ENCODE results near the gene CHD3. TPM values are rescaled to one million over a fixed set of nuclear protein-coding genes. Genes with fewer than 3 reads are reported as not detected.

Gene CHD3
- total and polyA plus RNA-seq, 2 donors (not counting 3 experiments of a cell fraction or from before 2014, with no cell fraction given), result 102 to 185 TPM

DNA sequence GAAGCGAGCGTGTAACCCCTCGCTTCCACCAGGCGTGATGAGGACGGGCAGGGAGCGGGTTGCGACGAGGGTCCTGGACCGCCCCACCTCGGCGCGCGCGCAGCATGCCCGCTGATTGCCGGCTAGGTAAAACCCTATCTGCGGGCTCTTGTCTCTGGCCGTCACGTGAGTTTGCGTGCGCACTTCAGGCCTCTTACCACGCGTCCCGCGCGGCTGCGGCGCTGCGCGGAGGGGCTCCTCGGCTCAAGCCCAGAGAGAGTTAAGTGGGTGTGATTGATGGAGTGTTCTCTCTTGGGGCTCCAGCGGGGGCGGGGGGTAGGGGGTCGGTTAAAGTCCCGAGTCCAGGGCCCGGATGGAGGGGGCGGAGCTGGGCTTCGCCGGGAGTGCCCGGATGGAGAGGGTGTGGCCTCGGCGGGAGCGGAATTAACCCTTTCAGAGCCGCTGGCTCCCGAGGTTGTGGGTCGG, 46.6 kb upstream of the CHD3 start:
- ChIA-PET CTCF (interaction anchor here (0.6 to 1.8 kb wide), 3 partner anchors 9 to 15 kb away, joined by 3 to 7 read pairs (median 3); partner anchors contain the start of gene NAA38), POLR2A (interaction anchor here (1.1 to 2.0 kb wide), 2 partner anchors 14 to 15 kb away, joined by 4 to 12 read pairs; partner anchors contain the start of genes CYB5D1 and NAA38)
- Histone ChIP-seq H3K4me1 (ENCODE audit: control insufficient read depth, extremely low read depth, insufficient read depth, low read length) (peaks cover 28% of the 10 kb centered on the region), H3K9me1 (replicated peaks; ENCODE audit: control insufficient read depth, extremely low read depth, insufficient read depth, low read length) (no peaks in the 10 kb centered on the region), H3K4me2 (ENCODE audit: insufficient read depth, low read length) (peak overlapping the region; percentile 62), H3K36me3 (ENCODE audit: control insufficient read depth in 2 of 2, extremely low read depth in 1 of 2, insufficient read depth in 2 of 2, low read length in 2 of 2) (peaks cover 0 to 12% of the 10 kb centered on the region in 2 experiments), H3K27me3 (ENCODE audit: control insufficient read depth in 2 of 2, insufficient read depth in 2 of 2, low read length in 2 of 2) (no peaks in the 10 kb centered on the region), H3K9me3 (replicated peaks; ENCODE audit: control insufficient read depth, insufficient read depth, low read length) (no peaks in the 10 kb centered on the region), H3K27ac (ENCODE audit: insufficient read depth, low read depth, low read length) (peak overlapping the region; percentile 99), H4K20me1 (replicated peaks; ENCODE audit: control insufficient read depth, extremely low read depth, insufficient read depth, low read length) (no peaks in the 10 kb centered on the region), H3K9ac (replicated peaks; ENCODE audit: extremely low read depth, insufficient read depth, low read length) (peak overlapping the region; percentile 99), H3K4me3 (replicated peaks in 1 of 3; ENCODE audit: insufficient read depth in 1 of 3, low read depth in 1 of 3, low read length in 3 of 3) (peak overlapping the region; percentile 39 to 71 (median 58)), H3K79me2 (ENCODE audit: control insufficient read depth, insufficient read depth, low read length) (peaks cover 10% of the 10 kb centered on the region), H2AFZ (ENCODE audit: low read depth, low read length) (peak overlapping the region; percentile 23)
- intact Hi-C loops (cut with micrococcal nuclease), result loop anchor here (1.0 to 10.0 kb wide), 4 partner anchors 45 to 280 kb away; partner anchors contain the start of genes FXR2, HES7, TP53 and WRAP53
- DNase-seq (ENCODE audit: low read depth, low spot score) (no peak), FAIRE-seq (no peak)
- BruUV-seq (replicated peaks), result no TSS peak
- dilution Hi-C loops (cut with MboI; ENCODE audit: extremely low pct_ligation_motif_present, low sequenced_read_pairs), result no loop called here
- TF ChIP-seq EZH2 (IDR thresholded peaks at IDR 0.05; ENCODE audit: borderline replicate concordance, low read depth, low read length, severe bottlenecking), result no peak
- no peak for TF ChIP-seq POLR2AphosphoS5 (IDR thresholded peaks at IDR 0.05; ENCODE audit: insufficient read depth, low read depth, low read length)
- peak; percentile 2 for TF ChIP-seq FOS (IDR thresholded peaks at IDR 0.05; ENCODE audit: borderline replicate concordance, insufficient read depth, low read length)
- TF ChIP-seq POLR2A (IDR thresholded peaks at IDR 0.05; ENCODE audit: low read depth, low read length), result peak; percentile 44

DNA sequence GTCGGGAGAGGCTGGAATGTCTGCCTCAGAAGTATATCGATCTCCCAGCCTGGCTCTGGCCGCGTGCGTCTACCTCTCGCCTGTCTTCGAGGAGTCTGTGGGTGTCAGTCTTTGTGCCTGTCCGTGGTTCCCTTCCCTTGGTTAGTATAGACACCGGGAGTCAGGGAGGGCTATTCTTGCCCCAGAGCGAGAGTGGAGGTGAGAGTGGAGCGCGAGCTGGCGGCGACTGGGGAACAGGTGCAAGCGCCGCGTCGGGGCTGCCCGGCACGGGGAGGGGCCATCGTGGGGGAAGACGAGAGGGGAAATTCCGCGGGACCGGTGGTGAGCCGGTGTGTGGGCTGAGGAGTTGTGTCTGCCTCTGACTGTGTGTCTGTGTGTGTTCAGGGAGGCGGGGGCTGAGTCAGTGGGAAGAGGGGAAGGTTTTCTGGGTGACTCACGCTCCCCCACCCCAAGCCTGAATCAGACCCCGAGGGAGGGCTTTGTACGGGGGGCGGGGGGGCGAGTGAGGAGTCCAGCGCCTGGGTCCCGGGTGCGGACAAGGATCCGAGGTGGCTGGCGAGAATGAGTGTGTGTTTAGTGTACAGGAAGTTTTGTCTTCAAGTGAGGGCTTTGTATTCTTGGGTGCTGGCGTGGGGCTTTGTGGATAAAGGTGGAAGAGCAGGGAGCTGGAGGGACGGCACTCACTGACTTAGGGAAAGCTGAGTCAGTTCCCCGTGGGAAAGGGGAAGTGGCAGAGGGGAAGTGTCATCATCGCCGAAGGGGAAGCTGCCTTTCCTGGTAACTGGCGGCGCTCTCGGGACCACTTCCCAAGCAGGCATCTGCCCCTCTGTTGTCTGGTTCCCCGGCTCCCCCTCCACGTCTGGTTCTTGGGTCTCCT, 46.0 kb upstream of the CHD3 start:
- Histone ChIP-seq H3K9me3 (replicated peaks; ENCODE audit: control insufficient read depth, insufficient read depth, low read length) (no peaks in the 10 kb centered on the region), H3K9me1 (replicated peaks; ENCODE audit: control insufficient read depth, extremely low read depth, insufficient read depth, low read length) (no peaks in the 10 kb centered on the region), H4K20me1 (replicated peaks; ENCODE audit: control insufficient read depth, extremely low read depth, insufficient read depth, low read length) (no peaks in the 10 kb centered on the region), H2AFZ (ENCODE audit: low read depth, low read length) (no peak overlapping the region), H3K4me2 (ENCODE audit: insufficient read depth, low read length) (peak overlapping the region; percentile 62), H3K4me3 (replicated peaks in 1 of 3; ENCODE audit: insufficient read depth in 1 of 3, low read depth in 1 of 3, low read length in 3 of 3) (peak overlapping the region; percentile 39 to 71 (median 58)), H3K27me3 (ENCODE audit: control insufficient read depth in 2 of 2, insufficient read depth in 2 of 2, low read length in 2 of 2) (no peaks in the 10 kb centered on the region), H3K79me2 (ENCODE audit: control insufficient read depth, insufficient read depth, low read length) (peaks cover 10% of the 10 kb centered on the region), H3K36me3 (ENCODE audit: control insufficient read depth in 2 of 2, extremely low read depth in 1 of 2, insufficient read depth in 2 of 2, low read length in 2 of 2) (peaks cover 0 to 16% of the 10 kb centered on the region in 2 experiments), H3K9ac (replicated peaks; ENCODE audit: extremely low read depth, insufficient read depth, low read length) (peak overlapping the region; percentile 99), H3K27ac (ENCODE audit: insufficient read depth, low read depth, low read length) (peak overlapping the region; percentile 99), H3K4me1 (ENCODE audit: control insufficient read depth, extremely low read depth, insufficient read depth, low read length) (peaks cover 21% of the 10 kb centered on the region)
- ChIA-PET CTCF (interaction anchor here (0.6 to 1.8 kb wide), 5 partner anchors 8 to 99 kb away, joined by 3 to 7 read pairs (median 3); partner anchors contain the start of gene NAA38), POLR2A (interaction anchor here (1.1 to 2.0 kb wide), 2 partner anchors 13 to 15 kb away, joined by 4 to 12 read pairs; partner anchors contain the start of genes CYB5D1 and NAA38)
- intact Hi-C loops (cut with micrococcal nuclease), result loop anchor here (1.0 to 10.0 kb wide), 5 partner anchors 9 to 280 kb away; partner anchors contain the start of genes FXR2, HES7, TP53 and WRAP53
- no peak for TF ChIP-seq EZH2 (IDR thresholded peaks at IDR 0.05; ENCODE audit: borderline replicate concordance, low read depth, low read length, severe bottlenecking)
- peak; percentile 91 for TF ChIP-seq FOS (IDR thresholded peaks at IDR 0.05; ENCODE audit: borderline replicate concordance, insufficient read depth, low read length)
- peak; percentile 73 for TF ChIP-seq JUN (IDR thresholded peaks at IDR 0.05; ENCODE audit: borderline replicate concordance, insufficient read depth, insufficient read length, low read depth)
- no peak for TF ChIP-seq POLR2A (IDR thresholded peaks at IDR 0.05; ENCODE audit: low read depth, low read length)
- no peak for TF ChIP-seq GATA2 (IDR thresholded peaks at IDR 0.05; ENCODE audit: insufficient read depth, insufficient read length, low read depth, low read length)
- peak; percentile 41 for TF ChIP-seq POLR2AphosphoS5 (IDR thresholded peaks at IDR 0.05; ENCODE audit: insufficient read depth, low read depth, low read length)
- TF ChIP-seq, protein P1, sequence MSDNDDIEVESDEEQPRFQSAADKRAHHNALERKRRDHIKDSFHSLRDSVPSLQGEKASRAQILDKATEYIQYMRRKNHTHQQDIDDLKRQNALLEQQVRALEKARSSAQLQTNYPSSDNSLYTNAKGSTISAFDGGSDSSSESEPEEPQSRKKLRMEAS (IDR thresholded peaks at IDR 0.05; ENCODE audit: insufficient read depth, insufficient read length), result no peak
- TF ChIP-seq MYC (IDR thresholded peaks at IDR 0.05; ENCODE audit: low read depth, low read length), result no peak
- TF ChIP-seq, protein P2, sequence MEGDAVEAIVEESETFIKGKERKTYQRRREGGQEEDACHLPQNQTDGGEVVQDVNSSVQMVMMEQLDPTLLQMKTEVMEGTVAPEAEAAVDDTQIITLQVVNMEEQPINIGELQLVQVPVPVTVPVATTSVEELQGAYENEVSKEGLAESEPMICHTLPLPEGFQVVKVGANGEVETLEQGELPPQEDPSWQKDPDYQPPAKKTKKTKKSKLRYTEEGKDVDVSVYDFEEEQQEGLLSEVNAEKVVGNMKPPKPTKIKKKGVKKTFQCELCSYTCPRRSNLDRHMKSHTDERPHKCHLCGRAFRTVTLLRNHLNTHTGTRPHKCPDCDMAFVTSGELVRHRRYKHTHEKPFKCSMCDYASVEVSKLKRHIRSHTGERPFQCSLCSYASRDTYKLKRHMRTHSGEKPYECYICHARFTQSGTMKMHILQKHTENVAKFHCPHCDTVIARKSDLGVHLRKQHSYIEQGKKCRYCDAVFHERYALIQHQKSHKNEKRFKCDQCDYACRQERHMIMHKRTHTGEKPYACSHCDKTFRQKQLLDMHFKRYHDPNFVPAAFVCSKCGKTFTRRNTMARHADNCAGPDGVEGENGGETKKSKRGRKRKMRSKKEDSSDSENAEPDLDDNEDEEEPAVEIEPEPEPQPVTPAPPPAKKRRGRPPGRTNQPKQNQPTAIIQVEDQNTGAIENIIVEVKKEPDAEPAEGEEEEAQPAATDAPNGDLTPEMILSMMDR (IDR thresholded peaks at IDR 0.05; ENCODE audit: extremely low read depth in 1 of 2, insufficient read depth in 1 of 2, low read depth in 1 of 2, low read length in 2 of 2), result no peak
- peak; percentile 95 for DNase-seq (ENCODE audit: low read depth, low spot score)
- FAIRE-seq, result peak; percentile 98
- TSS peak; percentile 50 for BruUV-seq (replicated peaks)
- dilution Hi-C loops (cut with MboI; ENCODE audit: extremely low pct_ligation_motif_present, low sequenced_read_pairs), result no loop called here
